NCI-H2171 (cell line): ENCODE results near the gene CLCN2.
A peak's percentile ranks its signal among the peaks of the same experiment; 100 is the strongest.

ENCODE experiments used
- DNase-seq: peaks from one replicate; lab custom pipeline; 2025; lab: John Stamatoyannopoulos, UW

CLCN2 gene

GRCh38 chr3:184361532-184361931 is at the start of gene CLCN2, which contains the start of gene POLR2H:
CLCN2 (minus strand) TSS chr3:184361605; CDS start chr3:184361479, 126 bp downstream.
POLR2H (plus strand) TSS chr3:184361710; CDS start chr3:184363493, 1,783 bp downstream.
- peak; percentile 61 for DNase-seq

DNA sequence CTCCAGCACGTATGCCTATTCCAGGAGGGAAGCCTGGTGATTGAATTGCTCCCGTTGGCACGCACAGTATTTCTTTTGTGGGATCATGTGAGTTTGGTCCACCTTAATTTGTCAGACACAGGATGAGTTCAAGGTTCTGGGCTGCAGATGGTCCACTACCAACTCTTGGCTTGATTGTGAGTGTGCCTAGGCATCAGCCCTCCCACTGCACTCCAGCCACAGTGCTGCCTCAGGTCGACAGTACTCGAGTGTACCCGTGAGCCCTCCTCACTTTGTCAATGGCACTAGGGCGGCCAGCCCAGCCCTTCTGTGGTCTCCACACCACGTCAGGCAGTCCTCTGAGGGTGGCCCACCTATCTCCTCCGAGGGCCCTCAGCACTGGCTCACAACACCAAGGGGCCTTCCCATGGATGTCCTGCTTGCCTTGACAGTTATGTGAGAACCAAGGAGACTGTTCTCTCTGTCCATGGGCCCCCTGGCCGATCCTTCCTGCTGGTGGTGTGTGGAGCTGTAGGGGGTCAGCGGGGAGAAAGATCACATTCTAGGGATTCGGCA is 48.6 kb upstream of the CLCN2 start:
- no peak for DNase-seq

DNA sequence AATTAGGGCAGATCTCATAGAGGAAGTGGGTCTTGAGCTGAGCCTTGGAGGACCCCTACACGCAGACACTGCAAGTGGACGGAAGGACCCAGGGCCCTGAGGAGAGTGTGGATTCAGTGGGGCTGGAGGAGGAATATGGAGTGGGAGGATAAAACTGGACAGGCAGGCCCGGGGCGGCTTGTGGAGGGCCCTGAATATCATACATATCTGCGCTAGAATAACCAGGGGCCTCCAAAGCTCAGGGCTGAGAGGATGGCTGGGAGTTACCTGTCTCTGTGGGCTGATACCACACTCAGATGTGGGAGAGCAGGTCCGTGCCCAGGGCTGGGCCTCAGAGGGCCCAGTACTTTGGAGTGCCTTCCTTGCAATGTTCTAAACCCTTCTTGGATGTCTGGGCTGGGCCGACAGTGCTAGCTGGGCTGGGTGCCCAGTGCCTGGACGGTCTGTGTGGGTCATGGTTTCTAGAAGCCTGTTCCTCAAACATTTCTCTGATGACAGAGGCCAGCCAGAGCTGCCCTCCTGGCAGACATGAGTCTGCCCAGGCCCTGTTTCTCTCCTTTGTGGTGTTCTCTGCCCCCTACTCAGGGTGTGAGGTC is 48.0 kb upstream of the CLCN2 start:
- DNase-seq = no peak

DNA sequence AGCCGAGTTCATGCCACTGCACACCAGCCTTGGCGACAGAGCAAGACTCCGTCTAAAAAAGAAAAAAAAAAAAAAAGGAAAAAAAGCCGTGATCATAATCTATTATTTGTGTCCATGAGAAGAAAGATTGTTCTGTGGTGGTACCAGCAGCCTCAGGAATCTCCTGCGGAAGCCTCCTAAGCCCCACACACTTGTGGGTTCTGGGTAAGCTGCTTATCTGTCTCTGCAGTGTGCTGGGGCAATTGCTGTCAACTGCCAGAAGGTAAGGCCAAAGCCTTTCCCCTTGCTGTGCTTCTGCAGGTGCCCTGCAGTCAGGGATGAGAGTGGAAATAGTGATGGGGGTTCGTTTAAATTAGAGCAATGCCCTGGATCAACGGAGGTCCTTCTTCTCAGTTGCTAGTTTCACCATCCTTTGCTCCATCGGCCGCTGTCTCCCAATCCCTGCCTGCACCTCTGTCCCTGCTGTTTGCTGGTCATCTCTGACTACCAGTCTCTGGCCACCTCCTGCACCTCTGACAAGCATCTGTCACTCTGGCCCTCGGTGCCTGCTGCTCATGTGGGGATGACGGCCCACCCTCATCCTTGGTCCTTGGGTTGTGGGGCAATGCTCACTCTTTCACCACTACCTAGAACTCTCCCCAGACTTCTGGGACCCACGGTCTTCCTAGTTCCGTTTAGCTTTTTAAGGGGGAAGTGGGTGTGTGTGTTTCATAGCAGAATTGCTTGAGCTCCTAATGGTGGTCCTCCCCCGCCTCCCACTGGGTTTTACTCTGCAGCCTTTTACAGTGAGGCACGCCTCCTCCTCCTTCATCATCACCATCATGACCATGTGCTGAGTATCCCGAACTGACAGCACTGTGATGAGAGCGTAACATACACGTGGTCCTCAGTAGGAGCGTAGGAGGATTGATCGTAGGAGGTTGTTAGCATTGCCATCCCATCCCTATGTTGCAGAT is 43.9 kb upstream of the CLCN2 start:
- no peak for DNase-seq

GRCh38 chr3:184399410-184399809 is 38.0 kb upstream of the CLCN2 start:
- DNase-seq = no peak

DNA sequence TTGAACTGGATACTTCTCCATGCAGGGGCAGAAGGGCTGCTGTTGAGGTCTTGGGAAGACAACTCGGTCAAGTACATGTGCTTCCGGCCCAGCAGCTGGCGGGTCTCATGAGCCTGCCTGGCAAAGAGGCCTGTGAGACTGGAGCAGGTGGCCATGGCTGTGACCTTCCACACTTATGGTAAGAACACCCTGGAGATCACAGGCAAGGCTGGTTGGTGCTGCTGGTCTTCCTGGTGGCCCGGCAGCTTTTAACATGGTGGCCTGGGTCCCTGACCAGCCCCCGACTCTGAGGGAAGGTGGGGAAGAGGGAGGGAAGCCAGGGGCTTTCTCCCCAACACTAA is 33.9 kb upstream of the CLCN2 start:
- no peak for DNase-seq

- no peak for DNase-seq
Measured at GRCh38 chr3:184391266-184391665, 29.9 kb upstream of the CLCN2 start.

- DNase-seq = no peak
Measured at GRCh38 chr3:184389935-184390528, 28.6 kb upstream of the CLCN2 start.

- DNase-seq = no peak
Measured at GRCh38 chr3:184389384-184389783, 28.0 kb upstream of the CLCN2 start.

GRCh38 chr3:184388936-184389230 is 27.5 kb upstream of the CLCN2 start:
- no peak for DNase-seq

- no peak for DNase-seq
Measured at GRCh38 chr3:184388164-184388935, 26.9 kb upstream of the CLCN2 start.

DNA sequence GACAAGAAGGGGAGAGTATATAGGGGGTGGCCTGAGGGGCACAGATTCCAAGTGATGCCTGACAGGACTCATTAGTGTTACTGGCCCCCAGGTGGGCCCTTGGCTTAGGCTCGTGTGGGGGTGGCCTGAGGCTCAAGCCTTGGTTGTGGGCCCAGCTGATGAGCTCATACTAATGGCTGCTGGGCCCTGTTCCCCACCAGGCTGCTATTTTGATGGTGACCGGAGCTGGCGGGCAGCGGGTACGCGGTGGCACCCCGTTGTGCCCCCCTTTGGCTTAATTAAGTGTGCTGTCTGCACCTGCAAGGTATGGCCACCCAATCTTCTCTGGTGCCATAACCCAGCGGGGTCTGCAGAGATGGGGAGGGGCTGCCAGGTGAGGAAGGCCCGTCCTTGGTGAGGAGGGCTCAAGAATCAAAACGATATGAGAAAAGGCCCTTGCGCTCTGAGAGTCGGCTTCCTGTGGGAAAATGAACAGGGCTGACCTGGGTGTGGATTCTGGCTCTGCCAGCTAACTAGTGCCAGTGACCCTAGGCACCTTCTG is 25.8 kb upstream of the CLCN2 start:
- no peak for DNase-seq

DNA sequence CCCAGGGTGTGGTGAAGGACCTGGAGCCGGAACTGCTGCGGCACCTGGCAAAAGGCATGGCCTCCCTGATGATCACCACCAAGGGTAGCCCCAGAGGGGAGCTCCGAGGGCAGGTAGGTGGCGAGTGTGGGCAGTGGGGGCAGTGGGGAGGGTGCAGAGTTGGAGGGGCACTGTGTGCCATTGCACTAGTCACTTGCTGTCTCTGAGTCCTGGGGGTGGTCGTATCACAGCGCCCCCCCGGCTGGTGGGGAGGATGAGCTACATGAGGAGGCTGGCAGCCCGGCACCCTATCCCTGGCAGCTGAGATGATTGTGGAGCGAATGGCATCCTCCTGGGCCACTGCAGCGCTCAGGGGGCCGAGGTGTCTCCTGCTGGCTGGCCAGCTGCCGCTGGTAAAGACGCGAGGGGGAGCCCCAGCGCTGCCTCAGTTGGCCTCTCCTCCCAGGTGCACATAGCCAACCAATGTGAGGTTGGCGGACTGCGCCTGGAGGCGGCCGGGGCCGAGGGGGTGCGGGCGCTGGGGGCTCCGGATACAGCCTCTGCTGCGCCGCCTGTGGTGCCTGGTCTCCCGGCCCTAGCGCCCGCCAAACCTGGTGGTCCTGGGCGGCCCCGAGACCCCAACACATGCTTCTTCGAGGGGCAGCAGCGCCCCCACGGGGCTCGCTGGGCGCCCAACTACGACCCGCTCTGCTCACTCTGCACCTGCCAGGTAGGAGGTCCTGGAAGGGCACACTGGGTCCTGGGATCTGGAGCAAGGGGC is 24.8 kb upstream of the CLCN2 start:
- no peak for DNase-seq

DNA sequence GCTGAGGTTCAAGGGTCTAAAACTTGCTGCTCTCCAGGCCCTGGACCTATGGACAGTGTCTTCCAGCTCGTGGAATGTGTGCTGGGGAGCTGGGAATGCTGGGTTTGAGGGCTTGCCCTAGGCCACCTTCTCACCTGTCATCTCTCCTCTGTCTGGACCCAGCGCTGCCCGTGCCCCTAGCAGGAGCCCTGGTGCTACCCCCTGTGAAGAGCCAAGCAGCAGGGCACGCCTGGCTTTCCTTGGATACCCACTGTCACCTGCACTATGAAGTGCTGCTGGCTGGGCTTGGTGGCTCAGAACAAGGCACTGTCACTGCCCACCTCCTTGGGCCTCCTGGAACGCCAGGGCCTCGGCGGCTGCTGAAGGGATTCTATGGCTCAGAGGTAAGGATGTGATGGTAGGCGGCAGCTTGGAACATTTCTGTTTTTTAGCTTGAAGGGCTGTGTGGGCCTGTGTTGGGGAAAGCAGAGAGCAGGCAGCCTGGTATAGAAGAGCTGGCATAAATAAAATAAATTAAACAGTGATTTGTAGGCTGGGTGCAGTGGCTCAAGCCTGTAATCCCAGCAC is 23.5 kb upstream of the CLCN2 start:
- no peak for DNase-seq

DNA sequence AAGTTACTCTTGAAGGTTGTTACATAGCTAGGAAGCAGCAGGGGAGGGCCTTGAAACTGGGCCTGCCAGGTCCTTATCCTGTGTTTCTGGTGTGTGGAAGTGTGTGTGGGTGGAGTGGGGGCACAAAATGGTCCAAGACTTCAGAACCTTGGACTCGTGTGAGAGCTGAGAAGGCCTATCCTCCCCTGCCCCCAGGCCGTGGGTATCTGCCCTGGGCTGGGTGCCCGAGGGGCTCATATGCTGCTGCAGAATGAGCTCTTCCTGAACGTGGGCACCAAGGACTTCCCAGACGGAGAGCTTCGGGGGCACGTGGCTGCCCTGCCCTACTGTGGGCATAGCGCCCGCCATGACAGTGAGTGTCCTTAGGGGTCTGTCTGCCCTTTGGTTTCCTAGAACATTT is 22.9 kb upstream of the CLCN2 start:
- no peak for DNase-seq

- DNase-seq = no peak
Measured at GRCh38 chr3:184383033-184383740, 21.8 kb upstream of the CLCN2 start.

- no peak for DNase-seq
Measured at GRCh38 chr3:184382326-184383032, 21.1 kb upstream of the CLCN2 start.

DNA sequence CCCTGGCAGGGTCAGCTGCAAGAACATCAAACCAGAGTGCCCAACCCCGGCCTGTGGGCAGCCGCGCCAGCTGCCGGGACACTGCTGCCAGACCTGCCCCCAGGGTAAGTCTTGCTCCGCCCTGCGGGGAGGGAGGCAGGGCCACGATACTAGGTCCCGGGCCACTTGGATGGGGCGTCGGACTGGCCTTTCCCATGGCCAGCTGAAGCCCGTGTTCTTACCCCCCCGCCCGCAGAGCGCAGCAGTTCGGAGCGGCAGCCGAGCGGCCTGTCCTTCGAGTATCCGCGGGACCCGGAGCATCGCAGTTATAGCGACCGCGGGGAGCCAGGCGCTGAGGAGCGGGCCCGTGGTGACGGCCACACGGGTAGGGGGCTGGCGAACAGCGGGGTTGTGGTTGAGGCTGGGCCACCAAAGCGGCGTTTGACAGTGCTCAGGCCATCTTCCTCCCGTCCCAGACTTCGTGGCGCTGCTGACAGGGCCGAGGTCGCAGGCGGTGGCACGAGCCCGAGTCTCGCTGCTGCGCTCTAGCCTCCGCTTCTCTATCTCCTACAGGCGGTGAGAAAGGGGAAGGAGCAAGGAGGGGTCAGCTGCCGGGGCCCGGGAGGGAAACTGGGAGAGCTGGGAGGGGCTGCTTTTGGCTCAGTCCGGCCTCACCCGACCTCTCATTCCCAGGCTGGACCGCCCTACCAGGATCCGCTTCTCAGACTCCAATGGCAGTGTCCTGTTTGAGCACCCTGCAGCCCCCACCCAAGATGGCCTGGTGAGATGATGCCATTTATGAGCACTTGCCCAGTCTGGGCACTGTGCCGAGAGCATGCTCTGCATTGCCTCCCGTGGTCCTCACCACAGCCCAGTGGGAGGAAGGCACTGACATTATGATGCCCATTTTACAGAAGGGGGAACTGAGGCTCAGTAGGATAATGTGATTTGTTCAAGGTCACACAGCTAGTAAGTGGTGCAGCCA is 20.1 kb upstream of the CLCN2 start:
- DNase-seq = no peak
